Skeletal muscle tissue (tissue), 4 donors: ENCODE results near the gene MICAL3. TPM values are rescaled to one million over a fixed set of nuclear protein-coding genes. Genes with fewer than 3 reads are reported as not detected.
"Not testable (repeated sequence)": the region's sequence is repeated elsewhere in the genome, so short reads cannot be mapped to it uniquely, and the experiment has no call there.

Source experiments
- H3K27ac ChIP-seq: one replicate; pipeline ENCODE4 v1.7.0; 2013; ENCODE audit warnings: mild to moderate bottlenecking, low read depth, low read length, inconsistent platforms
- H3K27me3 ChIP-seq, 3 donors: one replicate each; pipeline ENCODE4 v1.7.0; 2013; ENCODE audit warnings: low read length in 3 of 3; ENCODE audit not compliant: control insufficient read depth in 3 of 3, insufficient read depth in 3 of 3
- H3K36me3 ChIP-seq, 3 donors: one replicate each; pipeline ENCODE4 v1.7.0; 2013; ENCODE audit warnings: low read length in 3 of 3; ENCODE audit not compliant: control insufficient read depth in 3 of 3, insufficient read depth in 3 of 3
- H3K4me1 ChIP-seq, 3 donors: one replicate each; pipeline ENCODE4 v1.7.0; 2013; ENCODE audit warnings: low read length in 3 of 3, mild to moderate bottlenecking in 3 of 3; ENCODE audit not compliant: control insufficient read depth in 3 of 3, insufficient read depth in 3 of 3
- H3K4me3 ChIP-seq, 3 donors: one replicate each; pipeline ENCODE4 v1.7.0; 2013; ENCODE audit warnings: low read length in 3 of 3
- H3K9ac ChIP-seq, 3 donors: one replicate each; pipeline ENCODE4 v1.7.0; 2013; ENCODE audit warnings: low read length in 3 of 3, mild to moderate bottlenecking in 3 of 3, moderate library complexity in 2 of 3, low read depth in 1 of 3
- H3K9me3 ChIP-seq, 3 donors: one replicate each; pipeline ENCODE4 v1.7.0; 2013; ENCODE audit warnings: low read length in 3 of 3; ENCODE audit not compliant: control insufficient read depth in 3 of 3
- total RNA-seq: library from RNA; depleted of rRNA; stranded (reverse); fragments of >200 nt; gene quantifications from one replicate; pipeline ENCODE4 v1.2.3, GENCODE V29; 2014
- donor health status: Osteomylitis.

MICAL3 gene
- total RNA-seq, 1 donor from 2014 or later: 20.9 TPM

- Histone ChIP-seq H3K4me1 (peaks cover 34 to 51% (median 46%) of the 10 kb centered on the region in 3 donors), H3K27ac (no peak overlapping the region), H3K9me3 (no peaks in the 10 kb centered on the region), H3K9ac (no peak overlapping the region), H3K36me3 (peaks cover 39 to 47% (median 47%) of the 10 kb centered on the region in 3 donors), H3K4me3 (no peak overlapping the region), H3K27me3 (no peaks in the 10 kb centered on the region)
Measured at GRCh38 chr22:17878941-17879340, 145.4 kb downstream of the MICAL3 start.

- Histone ChIP-seq H3K27ac (no peak overlapping the region), H3K27me3 (no peaks in the 10 kb centered on the region), H3K4me3 (no peak overlapping the region), H3K4me1 (peaks cover 27 to 44% (median 39%) of the 10 kb centered on the region in 3 donors), H3K9ac (no peak overlapping the region), H3K36me3 (peaks cover 44 to 54% (median 53%) of the 10 kb centered on the region in 3 donors), H3K9me3 (no peaks in the 10 kb centered on the region)
Measured at GRCh38 chr22:17878186-17878694, 146.1 kb downstream of the MICAL3 start.

- H3K27ac ChIP-seq: peak overlapping the region; percentile 15
Measured at GRCh38 chr22:17876878-17877855, 147.2 kb downstream of the MICAL3 start.

GRCh38 chr22:17876306-17876831 is 148.0 kb downstream of the MICAL3 start:
- Histone ChIP-seq H3K4me1 (peaks cover 9 to 25% (median 25%) of the 10 kb centered on the region in 3 donors), H3K27me3 (no peaks in the 10 kb centered on the region), H3K36me3 (peaks cover 60 to 68% (median 63%) of the 10 kb centered on the region in 3 donors), H3K27ac (no peak overlapping the region), H3K4me3 (no peak overlapping the region), H3K9ac (no peak overlapping the region), H3K9me3 (no peaks in the 10 kb centered on the region)

More at GRCh38 chr22:17876878-17877855, 147.2 kb downstream of the MICAL3 start:
- H3K27me3 ChIP-seq, H3K4me3 ChIP-seq, H3K9ac ChIP-seq, H3K9me3 ChIP-seq: not testable (repeated sequence)
- Histone ChIP-seq H3K36me3 (peaks cover 55 to 63% (median 62%) of the 10 kb centered on the region in 3 donors), H3K4me1 (peaks cover 17 to 33% (median 31%) of the 10 kb centered on the region in 3 donors)

GRCh38 chr22:17875631-17876030 is 148.7 kb downstream of the MICAL3 start:
- Histone ChIP-seq H3K9ac (no peak overlapping the region), H3K27ac (no peak overlapping the region), H3K27me3 (no peaks in the 10 kb centered on the region), H3K36me3 (peaks cover 60 to 69% (median 63%) of the 10 kb centered on the region in 3 donors), H3K9me3 (no peaks in the 10 kb centered on the region), H3K4me3 (no peak overlapping the region), H3K4me1 (peaks cover 3 to 18% (median 17%) of the 10 kb centered on the region in 3 donors)

- H3K9me3 ChIP-seq: no peaks in the 10 kb centered on the region
- no peak overlapping the region for H3K27ac ChIP-seq
- H3K9ac ChIP-seq: no peak overlapping the region
- no peaks in the 10 kb centered on the region for H3K27me3 ChIP-seq
- H3K4me1 ChIP-seq: peaks cover 0 to 17% (median 16%) of the 10 kb centered on the region in 3 donors
- H3K36me3 ChIP-seq: peaks cover 61 to 68% (median 64%) of the 10 kb centered on the region in 3 donors
- no peak overlapping the region for H3K4me3 ChIP-seq
Measured at GRCh38 chr22:17875156-17875555, 149.2 kb downstream of the MICAL3 start.

GRCh38 chr22:17874231-17874905 is 150.0 kb downstream of the MICAL3 start:
- no peak overlapping the region for H3K9ac ChIP-seq
- H3K27ac ChIP-seq: no peak overlapping the region
- H3K36me3 ChIP-seq: peaks cover 57 to 63% (median 63%) of the 10 kb centered on the region in 3 donors
- H3K4me1 ChIP-seq: peaks cover 0 to 18% (median 13%) of the 10 kb centered on the region in 3 donors
- H3K9me3 ChIP-seq: no peaks in the 10 kb centered on the region
- H3K4me3 ChIP-seq: no peak overlapping the region
- no peaks in the 10 kb centered on the region for H3K27me3 ChIP-seq

- H3K4me1 ChIP-seq: peaks cover 0 to 20% (median 12%) of the 10 kb centered on the region in 3 donors
- H3K9ac ChIP-seq: no peak overlapping the region
- H3K36me3 ChIP-seq: peaks cover 55 to 67% (median 63%) of the 10 kb centered on the region in 3 donors
- no peaks in the 10 kb centered on the region for H3K9me3 ChIP-seq
- H3K27me3 ChIP-seq: no peaks in the 10 kb centered on the region
- H3K4me3 ChIP-seq: no peak overlapping the region
- H3K27ac ChIP-seq: no peak overlapping the region
Measured at GRCh38 chr22:17873804-17874203, 150.6 kb downstream of the MICAL3 start.

- Histone ChIP-seq H3K36me3 (peaks cover 60 to 67% (median 64%) of the 10 kb centered on the region in 3 donors), H3K27me3 (no peaks in the 10 kb centered on the region), H3K4me1 (peaks cover 0 to 22% (median 13%) of the 10 kb centered on the region in 3 donors), H3K27ac (no peak overlapping the region), H3K4me3 (no peak overlapping the region), H3K9ac (no peak overlapping the region), H3K9me3 (no peaks in the 10 kb centered on the region)
Measured at GRCh38 chr22:17873116-17873515, 151.2 kb downstream of the MICAL3 start.
